ENCODE results near the gene THRB.

- no peak for TF ChIP-seq CTCF (IDR thresholded peaks at IDR 0.05 in 2 of 3, conservative IDR thresholded peaks at IDR 0.05 in 1 of 3; ENCODE audit: insufficient read depth in 2 of 3, low read depth in 1 of 3, low read length in 3 of 3)
- TF ChIP-seq, protein P1, sequence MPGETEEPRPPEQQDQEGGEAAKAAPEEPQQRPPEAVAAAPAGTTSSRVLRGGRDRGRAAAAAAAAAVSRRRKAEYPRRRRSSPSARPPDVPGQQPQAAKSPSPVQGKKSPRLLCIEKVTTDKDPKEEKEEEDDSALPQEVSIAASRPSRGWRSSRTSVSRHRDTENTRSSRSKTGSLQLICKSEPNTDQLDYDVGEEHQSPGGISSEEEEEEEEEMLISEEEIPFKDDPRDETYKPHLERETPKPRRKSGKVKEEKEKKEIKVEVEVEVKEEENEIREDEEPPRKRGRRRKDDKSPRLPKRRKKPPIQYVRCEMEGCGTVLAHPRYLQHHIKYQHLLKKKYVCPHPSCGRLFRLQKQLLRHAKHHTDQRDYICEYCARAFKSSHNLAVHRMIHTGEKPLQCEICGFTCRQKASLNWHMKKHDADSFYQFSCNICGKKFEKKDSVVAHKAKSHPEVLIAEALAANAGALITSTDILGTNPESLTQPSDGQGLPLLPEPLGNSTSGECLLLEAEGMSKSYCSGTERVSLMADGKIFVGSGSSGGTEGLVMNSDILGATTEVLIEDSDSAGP (CRISPR knock-in tag; IDR thresholded peaks at IDR 0.05) = no peak
- no peak for TF ChIP-seq ESRRA (IDR thresholded peaks at IDR 0.05; ENCODE audit: borderline replicate concordance, low read depth)
- no peak for TF ChIP-seq FOXA1 (IDR thresholded peaks at IDR 0.05; ENCODE audit: borderline replicate concordance)
- no peak for TF ChIP-seq SREBF2 (CRISPR knock-in tag; IDR thresholded peaks at IDR 0.05)
- no peak for TF ChIP-seq PHB2 (IDR thresholded peaks at IDR 0.05; ENCODE audit: low read depth)
- no peak for TF ChIP-seq EGR1 (conservative IDR thresholded peaks at IDR 0.05)
- TF ChIP-seq NR2F6 (CRISPR knock-in tag; IDR thresholded peaks at IDR 0.05) = no peak
- no peak for TF ChIP-seq POLR2A (conservative IDR thresholded peaks at IDR 0.05)
These were observed 10.1 kb upstream of the THRB start for GRCh38 chr3:24504772-24505171.

All from K562 (cell line).